ENCODE results near the gene WNT1.

WNT1 gene

GRCh38 chr12:48961331-48961730 is 16.8 kb upstream of the WNT1 start:
- DNase-seq (ENCODE audit: low read depth) = no peak

GRCh38 chr12:48961801-48962200 is 16.3 kb upstream of the WNT1 start:
- DNase-seq (ENCODE audit: low read depth) = no peak

GRCh38 chr12:48965298-48965838 is 12.8 kb upstream of the WNT1 start:
- no peak for DNase-seq (ENCODE audit: low read depth)

GRCh38 chr12:48966177-48966895 is 11.8 kb upstream of the WNT1 start:
- no peak for DNase-seq (ENCODE audit: low read depth)

- no peak for DNase-seq (ENCODE audit: low read depth)
Measured at GRCh38 chr12:48967991-48968390, 10.1 kb upstream of the WNT1 start.

- DNase-seq (ENCODE audit: low read depth) = no peak
Measured at GRCh38 chr12:48968467-48968866, 9.7 kb upstream of the WNT1 start.

- DNase-seq (ENCODE audit: low read depth) = no peak
Measured at GRCh38 chr12:48969160-48969771, 8.9 kb upstream of the WNT1 start.

- DNase-seq (ENCODE audit: low read depth) = no peak
Measured at GRCh38 chr12:48969833-48970701, 8.1 kb upstream of the WNT1 start.

- no peak for DNase-seq (ENCODE audit: low read depth)
Measured at GRCh38 chr12:48970702-48971334, 7.3 kb upstream of the WNT1 start.

- DNase-seq (ENCODE audit: low read depth) = no peak
Measured at GRCh38 chr12:48972213-48972951, 5.7 kb upstream of the WNT1 start.

- DNase-seq (ENCODE audit: low read depth) = no peak
Measured at GRCh38 chr12:48972952-48973483, 5.1 kb upstream of the WNT1 start.

GRCh38 chr12:48973531-48973930 is 4.6 kb upstream of the WNT1 start:
- no peak for DNase-seq (ENCODE audit: low read depth)

- no peak for DNase-seq (ENCODE audit: low read depth)
Measured at GRCh38 chr12:48973941-48974673, 4.0 kb upstream of the WNT1 start.

GRCh38 chr12:48977290-48978281 is 536 bp upstream of the WNT1 start:
- DNase-seq (ENCODE audit: low read depth) = peak; percentile 58

- no peak for DNase-seq (ENCODE audit: low read depth)
Measured at GRCh38 chr12:48978741-48979601, 849 bp downstream of the WNT1 start.

- no peak for DNase-seq (ENCODE audit: low read depth)
Measured at GRCh38 chr12:48979602-48980388, 1.7 kb downstream of the WNT1 start.

- DNase-seq (ENCODE audit: low read depth) = no peak
Measured at GRCh38 chr12:48980389-48980952, 2.3 kb downstream of the WNT1 start.

All from stimulated activated CD8-positive, alpha-beta memory T cell treated with anti-CD3 and anti-CD28 coated beads, Interleukin-15, amount 100 ng/mL, for 1 hour (primary cell).